H9 (cell line): ENCODE results near the gene CEP89. TPM values are rescaled to one million over a fixed set of nuclear protein-coding genes. Genes with fewer than 3 reads are reported as not detected.

Experiments
- DNase-seq: peaks from one replicate; pipeline ENCODE4 v3.0.0-alpha.2; 2017
- H2AFZ ChIP-seq: one replicate; pipeline ENCODE4 v1.6.1; 2013; ENCODE audit warnings: mild to moderate bottlenecking, low read length, control low read depth, moderate library complexity
- H2AK5ac ChIP-seq: 2 replicates; pipeline ENCODE4 v1.6.1; 2013; ENCODE audit warnings: low read length, control low read depth, mixed read lengths; ENCODE audit not compliant: insufficient read length
- H2BK120ac ChIP-seq: one replicate; pipeline ENCODE4 v1.6.1; 2013; ENCODE audit warnings: low read depth, mild to moderate bottlenecking, low read length, control low read depth, inconsistent platforms; ENCODE audit not compliant: poor library complexity, severe bottlenecking
- H2BK12ac ChIP-seq: 2 replicates; pipeline ENCODE4 v1.6.1; 2013; ENCODE audit warnings: low read length, control low read depth, mixed read lengths, low read depth; ENCODE audit not compliant: insufficient read length
- H2BK15ac ChIP-seq: 2 replicates; pipeline ENCODE4 v1.6.1; 2013; ENCODE audit warnings: low read depth, low read length, control low read depth
- H2BK20ac ChIP-seq: one replicate; pipeline ENCODE4 v1.6.1; 2013; ENCODE audit warnings: low read depth, mild to moderate bottlenecking, low read length, control low read depth, inconsistent platforms; ENCODE audit not compliant: poor library complexity, severe bottlenecking
- H2BK5ac ChIP-seq: 2 replicates; pipeline ENCODE4 v1.6.1; 2013; ENCODE audit warnings: low read length, control low read depth, mixed read lengths; ENCODE audit not compliant: insufficient read length
- H3K14ac ChIP-seq: 2 replicates; pipeline ENCODE4 v1.6.1; 2013; ENCODE audit warnings: low read length, control low read depth; ENCODE audit not compliant: insufficient read depth
- H3K18ac ChIP-seq: 2 replicates; pipeline ENCODE4 v1.6.1; 2013; ENCODE audit warnings: low read depth, mild to moderate bottlenecking, mixed read lengths, low read length, control low read depth; ENCODE audit not compliant: insufficient read length
- H3K23ac ChIP-seq: 2 replicates; pipeline ENCODE4 v1.6.1; 2013; ENCODE audit warnings: low read length, control low read depth, mixed read lengths, low read depth; ENCODE audit not compliant: insufficient read length
- H3K23me2 ChIP-seq: 2 replicates; pipeline ENCODE4 v1.6.1; 2013; ENCODE audit warnings: low read depth, mild to moderate bottlenecking, mixed read lengths, low read length, control low read depth; ENCODE audit not compliant: insufficient read length, poor library complexity, severe bottlenecking
- H3K27ac ChIP-seq: 2 replicates; pipeline ENCODE4 v1.5.1; 2013; ENCODE audit warnings: low read length, control low read depth, mixed read lengths, low read depth; ENCODE audit not compliant: insufficient read length
- H3K27me3 ChIP-seq: 2 replicates; pipeline ENCODE4 v1.6.1; 2013; ENCODE audit warnings: low read length, control low read depth, inconsistent platforms; ENCODE audit not compliant: insufficient read depth
- H3K4ac ChIP-seq: 2 replicates; pipeline ENCODE4 v1.6.1; 2013; ENCODE audit warnings: low read depth, mild to moderate bottlenecking, control low read depth, inconsistent platforms, low read length, moderate library complexity
- H3K4me1 ChIP-seq: 2 replicates; pipeline ENCODE4 v1.6.1; 2013; ENCODE audit warnings: low read length, control low read depth, inconsistent platforms; ENCODE audit not compliant: insufficient read depth
- H3K4me2 ChIP-seq: 2 replicates; pipeline ENCODE4 v1.6.1; 2013; ENCODE audit warnings: low read length, control low read depth, mixed read lengths; ENCODE audit not compliant: insufficient read length, insufficient read depth
- H3K56ac ChIP-seq: 2 replicates; pipeline ENCODE4 v1.6.1; 2013; ENCODE audit warnings: low read depth, mild to moderate bottlenecking, mixed read lengths, low read length, control low read depth; ENCODE audit not compliant: insufficient read length
- H3K79me1 ChIP-seq: 2 replicates; pipeline ENCODE4 v1.6.1; 2013; ENCODE audit warnings: low read depth, mild to moderate bottlenecking, moderate library complexity, low read length, control low read depth, inconsistent platforms; ENCODE audit not compliant: insufficient read depth, poor library complexity, severe bottlenecking
- H3K79me2 ChIP-seq: 2 replicates; pipeline ENCODE4 v1.6.1; 2013; ENCODE audit warnings: low read length, control low read depth, inconsistent platforms; ENCODE audit not compliant: insufficient read depth
- H3K9ac ChIP-seq: 2 replicates; pipeline ENCODE4 v1.6.1; 2013; ENCODE audit warnings: low read length, control low read depth, mixed read lengths; ENCODE audit not compliant: insufficient read length; ENCODE audit errors: extremely low read depth
- H3K9me3 ChIP-seq: one replicate; pipeline ENCODE4 v1.6.1; 2013; ENCODE audit warnings: low read depth, low read length, inconsistent platforms; ENCODE audit not compliant: control insufficient read depth
- H3T11ph ChIP-seq: one replicate; pipeline ENCODE4 v1.6.1; 2013; ENCODE audit warnings: mild to moderate bottlenecking, low read length, control low read depth, inconsistent platforms
- H4K20me1 ChIP-seq: one replicate; pipeline ENCODE4 v1.6.1; 2013; ENCODE audit not compliant: control insufficient read depth, insufficient read length, insufficient read depth
- H4K5ac ChIP-seq: 2 replicates; pipeline ENCODE4 v1.6.1; 2013; ENCODE audit warnings: low read depth, mild to moderate bottlenecking, mixed read lengths, low read length, control low read depth; ENCODE audit not compliant: insufficient read length
- H4K8ac ChIP-seq: replicated peaks from 2 replicates; pipeline ENCODE4 v1.6.1; 2013; ENCODE audit warnings: low read length, control low read depth, mixed read lengths, low read depth; ENCODE audit not compliant: insufficient read length
- H4K91ac ChIP-seq: 2 replicates; pipeline ENCODE4 v1.6.1; 2013; ENCODE audit warnings: low read depth, mild to moderate bottlenecking, moderate library complexity, mixed read lengths, low read length, control low read depth; ENCODE audit not compliant: insufficient read length
- H3K27ac Mint-ChIP-seq, 3 experiments: 2 replicates in 2 of 3; 3 replicates in 1 of 3; pipeline ENCODE4 v1.8.0; 2020 to 2021; ENCODE audit warnings: mixed read lengths in 3 of 3, mild to moderate bottlenecking in 1 of 3, moderate library complexity in 1 of 3
- H3K27me3 Mint-ChIP-seq: 2 replicates; pipeline ENCODE4 v1.8.0; 2021; ENCODE audit warnings: low read depth, mild to moderate bottlenecking, moderate library complexity, mixed read lengths
- H3K36me3 Mint-ChIP-seq, 3 experiments: 2 replicates in 2 of 3; 3 replicates in 1 of 3; pipeline ENCODE4 v1.8.0; 2020 to 2021; ENCODE audit warnings: low read depth in 3 of 3, mixed read lengths in 3 of 3; ENCODE audit not compliant: insufficient read depth in 1 of 3
- H3K4me1 Mint-ChIP-seq, 2 experiments: 2 replicates each; pipeline ENCODE4 v1.8.0; 2020; ENCODE audit warnings: mixed read lengths in 2 of 2
- H3K4me3 Mint-ChIP-seq, 2 experiments: 2 replicates in 1 of 2; 3 replicates in 1 of 2; pipeline ENCODE4 v1.8.0; 2020 to 2021; ENCODE audit warnings: mild to moderate bottlenecking in 2 of 2, mixed read lengths in 2 of 2, moderate library complexity in 1 of 2
- H3K9me3 Mint-ChIP-seq, 2 experiments: 2 replicates in 1 of 2; 3 replicates in 1 of 2; pipeline ENCODE4 v1.8.0; 2020; ENCODE audit warnings: mild to moderate bottlenecking in 2 of 2, mixed read lengths in 2 of 2, moderate library complexity in 1 of 2
- WGBS: extraction: QIAGEN DNeasy Blood & Tissue Kit; methylation state at CpG from one replicate; pipeline ENCODE4 v1.1.7; 2013; ENCODE audit warnings: missing lambda C conversion rate, low lambda C conversion rate, mixed read lengths; ENCODE audit not compliant: insufficient read length; ENCODE audit errors: extremely low coverage; 5-methylcytosine and 5-hydroxymethylcytosine counted together
- total RNA-seq: library from RNA; stranded (reverse); gene quantifications from 2 replicates; pipeline ENCODE4 v1.2.1, GENCODE V29; 2021
- TF ChIP-seq, protein P1 (sequence below): fragments of 200-600 bp; sonication (generic); conservative IDR thresholded peaks from 3 replicates; pipeline ENCODE4 v1.8.0; 2021; ENCODE audit warnings: antibody characterized with exemption, mild to moderate bottlenecking

The CEP89 gene
- total RNA-seq, 1 experiment from 2014 or later, result 22.1 TPM

DNA sequence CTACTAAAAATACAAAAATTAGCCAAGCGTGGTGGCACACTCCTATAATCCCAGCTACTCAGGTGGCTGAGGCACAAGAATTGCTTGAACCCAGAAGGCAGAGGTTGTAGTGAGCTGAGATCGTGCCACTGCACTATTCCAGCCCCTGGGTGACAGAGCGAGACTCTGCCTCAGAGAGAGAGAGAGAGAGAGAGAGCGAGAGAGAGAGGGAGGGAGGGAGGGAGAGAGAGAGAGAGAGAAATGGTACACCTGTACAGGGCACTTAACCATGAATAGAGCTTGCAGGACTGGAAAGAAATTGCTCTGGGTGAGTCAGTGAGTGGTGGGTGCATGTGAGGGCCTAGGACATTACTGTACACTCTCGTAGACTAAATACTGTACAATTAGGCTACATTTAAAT is 61.7 kb downstream of the CEP89 start:
- no peak overlapping the region for H3K4me2 ChIP-seq
- no peak overlapping the region for H2BK5ac ChIP-seq
- H3K79me2 ChIP-seq, result no peaks in the 10 kb centered on the region
- Mint-ChIP-seq H3K9me3 (no peaks in the 10 kb centered on the region), H3K27me3 (no peaks in the 10 kb centered on the region), H3K4me3 (no peak overlapping the region), H3K27ac (no peak overlapping the region; a peak in 1 of 7 replicates), H3K4me1 (no peaks in the 10 kb centered on the region), H3K36me3 (peaks cover 0 to 4% (median 0%) of the 10 kb centered on the region in 3 experiments; a peak in 2 of 7 replicates)
- no peak overlapping the region for H3K23ac ChIP-seq
- no peak overlapping the region for H3K4ac ChIP-seq
- WGBS, result no CpG with 5 or more reads among the region's 5 CpGs
- H4K5ac ChIP-seq, result no peak overlapping the region
- no peak overlapping the region for H2BK15ac ChIP-seq
- H2BK20ac ChIP-seq, result no peak overlapping the region
- H3K27ac ChIP-seq, result no peak overlapping the region
- H4K20me1 ChIP-seq, result no peaks in the 10 kb centered on the region
- H4K91ac ChIP-seq, result no peak overlapping the region
- DNase-seq, result no peak
- H2BK12ac ChIP-seq, result no peak overlapping the region
- no peak overlapping the region for H2AFZ ChIP-seq
- H3K9ac ChIP-seq, result no peak overlapping the region
- H3K23me2 ChIP-seq, result no peaks in the 10 kb centered on the region
- H3K56ac ChIP-seq, result no peak overlapping the region
- no peak overlapping the region for H4K8ac ChIP-seq
- no peak overlapping the region for H2AK5ac ChIP-seq
- H3K79me1 ChIP-seq, result no peaks in the 10 kb centered on the region
- no peaks in the 10 kb centered on the region for H3K27me3 ChIP-seq
- no peaks in the 10 kb centered on the region for H3K9me3 ChIP-seq
- H3K14ac ChIP-seq, result no peak overlapping the region
- H2BK120ac ChIP-seq, result no peak overlapping the region
- TF ChIP-seq, protein P1, sequence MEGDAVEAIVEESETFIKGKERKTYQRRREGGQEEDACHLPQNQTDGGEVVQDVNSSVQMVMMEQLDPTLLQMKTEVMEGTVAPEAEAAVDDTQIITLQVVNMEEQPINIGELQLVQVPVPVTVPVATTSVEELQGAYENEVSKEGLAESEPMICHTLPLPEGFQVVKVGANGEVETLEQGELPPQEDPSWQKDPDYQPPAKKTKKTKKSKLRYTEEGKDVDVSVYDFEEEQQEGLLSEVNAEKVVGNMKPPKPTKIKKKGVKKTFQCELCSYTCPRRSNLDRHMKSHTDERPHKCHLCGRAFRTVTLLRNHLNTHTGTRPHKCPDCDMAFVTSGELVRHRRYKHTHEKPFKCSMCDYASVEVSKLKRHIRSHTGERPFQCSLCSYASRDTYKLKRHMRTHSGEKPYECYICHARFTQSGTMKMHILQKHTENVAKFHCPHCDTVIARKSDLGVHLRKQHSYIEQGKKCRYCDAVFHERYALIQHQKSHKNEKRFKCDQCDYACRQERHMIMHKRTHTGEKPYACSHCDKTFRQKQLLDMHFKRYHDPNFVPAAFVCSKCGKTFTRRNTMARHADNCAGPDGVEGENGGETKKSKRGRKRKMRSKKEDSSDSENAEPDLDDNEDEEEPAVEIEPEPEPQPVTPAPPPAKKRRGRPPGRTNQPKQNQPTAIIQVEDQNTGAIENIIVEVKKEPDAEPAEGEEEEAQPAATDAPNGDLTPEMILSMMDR, result no peak
- H3K18ac ChIP-seq, result no peak overlapping the region
- H3T11ph ChIP-seq, result no peak overlapping the region
- no peaks in the 10 kb centered on the region for H3K4me1 ChIP-seq
